Ishikawa (cell line): ENCODE results near the gene CLEC2B.

ENCODE experiments used
- CEBPB ChIP-seq: IDR thresholded peaks from 2 replicates; pipeline ENCODE4 v1.6.1; 2012
- EGR1 ChIP-seq: IDR thresholded peaks from 2 replicates; pipeline ENCODE4 v1.6.1; 2012
- EP300 ChIP-seq: IDR thresholded peaks from 2 replicates; pipeline ENCODE4 v1.6.1; 2012; ENCODE audit warnings: borderline replicate concordance
- FOXM1 ChIP-seq: IDR thresholded peaks from 2 replicates; pipeline ENCODE4 v1.6.1; 2012; ENCODE audit warnings: low read depth, borderline replicate concordance
- MAX ChIP-seq: IDR thresholded peaks from 2 replicates; pipeline ENCODE4 v1.6.1; 2012
- RAD21 ChIP-seq: IDR thresholded peaks from 2 replicates; pipeline ENCODE4 v1.6.1; 2012; ENCODE audit warnings: low read depth
- REST ChIP-seq: IDR thresholded peaks from 2 replicates; pipeline ENCODE4 v1.6.1; 2012; ENCODE audit warnings: low read depth, mild to moderate bottlenecking
- TCF12 ChIP-seq: IDR thresholded peaks from 2 replicates; pipeline ENCODE4 v1.6.1; 2012; ENCODE audit warnings: low read depth
- TEAD4 ChIP-seq: IDR thresholded peaks from 2 replicates; pipeline ENCODE4 v1.6.1; 2012
- USF1 ChIP-seq: IDR thresholded peaks from 2 replicates; pipeline ENCODE4 v1.6.1; 2012
- YY1 ChIP-seq: IDR thresholded peaks from 2 replicates; pipeline ENCODE4 v1.6.1; 2012; ENCODE audit warnings: low read depth
- ZBTB7A ChIP-seq: IDR thresholded peaks from 2 replicates; pipeline ENCODE4 v1.6.1; 2012; ENCODE audit warnings: low read depth

- no peak for TF ChIP-seq TEAD4
- no peak for TF ChIP-seq YY1
- TF ChIP-seq EP300 = no peak
- no peak for TF ChIP-seq FOXM1
- no peak for TF ChIP-seq TCF12
- no peak for TF ChIP-seq MAX
- no peak for TF ChIP-seq REST
- TF ChIP-seq RAD21 = no peak
- no peak for TF ChIP-seq ZBTB7A
- TF ChIP-seq USF1 = no peak
- TF ChIP-seq EGR1 = no peak
- no peak for TF ChIP-seq CEBPB
These were observed 19.6 kb upstream of the CLEC2B start for GRCh38 chr12:9888665-9889273.
